Retina (tissue), 1 donor: ENCODE results near the gene OR3A3.
"Not testable (repeated sequence)": the region's sequence is repeated elsewhere in the genome, so short reads cannot be mapped to it uniquely, and the experiment has no call there.

Experiments
- DNase-seq: peaks from one replicate; pipeline ENCODE4 v3.0.0-alpha.2; 2016

The OR3A3 gene

DNA sequence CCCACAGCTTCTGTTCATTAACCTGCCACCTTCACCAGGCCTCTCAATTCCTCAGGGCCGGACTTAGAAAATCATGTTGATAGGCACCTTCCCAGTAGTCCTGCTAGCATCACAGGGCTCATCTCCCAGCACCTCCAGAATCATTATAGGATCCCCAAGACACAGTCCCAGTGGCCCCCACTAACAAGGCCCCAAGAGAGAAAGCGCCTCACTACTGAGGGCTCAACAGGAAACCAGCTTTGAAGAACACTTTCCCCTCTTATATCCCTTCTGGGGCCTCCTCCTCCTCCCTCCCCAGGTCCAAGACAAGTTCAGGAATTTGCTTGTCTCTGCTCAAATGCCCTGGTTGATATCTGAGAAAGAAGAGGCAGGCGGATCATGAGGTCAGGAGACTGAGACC is at the start of gene OR3A3:
TSS of gene OR3A3 (plus strand) at position 301 of the 400 bp plus-strand sequence.
- DNase-seq = no peak

GRCh38 chr17:3371167-3371566 is 40.0 kb upstream of the OR3A3 start:
- DNase-seq = not testable (repeated sequence)

DNA sequence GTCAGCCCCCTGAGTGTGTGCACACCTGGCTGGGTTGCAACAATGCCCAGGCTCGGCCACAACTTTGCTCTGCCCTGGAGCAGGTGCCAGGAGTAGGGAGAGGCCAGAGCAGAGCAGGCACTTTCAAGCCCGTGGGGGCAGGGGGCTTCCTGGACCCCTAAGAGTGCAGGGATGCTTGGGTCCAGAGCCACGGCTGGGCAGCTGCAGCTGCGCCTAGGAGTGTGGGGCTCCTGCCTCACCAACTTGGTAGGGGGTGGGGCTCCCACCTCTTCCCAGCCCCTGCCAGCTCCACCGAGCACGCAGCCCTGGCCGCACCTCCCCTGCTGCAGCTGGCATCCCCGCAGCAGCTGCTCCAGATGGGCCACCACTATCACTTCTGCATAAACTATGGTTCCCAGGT is 32.8 kb upstream of the OR3A3 start:
- no peak for DNase-seq

- no peak for DNase-seq
Measured at GRCh38 chr17:3381957-3382356, 29.2 kb upstream of the OR3A3 start.

DNA sequence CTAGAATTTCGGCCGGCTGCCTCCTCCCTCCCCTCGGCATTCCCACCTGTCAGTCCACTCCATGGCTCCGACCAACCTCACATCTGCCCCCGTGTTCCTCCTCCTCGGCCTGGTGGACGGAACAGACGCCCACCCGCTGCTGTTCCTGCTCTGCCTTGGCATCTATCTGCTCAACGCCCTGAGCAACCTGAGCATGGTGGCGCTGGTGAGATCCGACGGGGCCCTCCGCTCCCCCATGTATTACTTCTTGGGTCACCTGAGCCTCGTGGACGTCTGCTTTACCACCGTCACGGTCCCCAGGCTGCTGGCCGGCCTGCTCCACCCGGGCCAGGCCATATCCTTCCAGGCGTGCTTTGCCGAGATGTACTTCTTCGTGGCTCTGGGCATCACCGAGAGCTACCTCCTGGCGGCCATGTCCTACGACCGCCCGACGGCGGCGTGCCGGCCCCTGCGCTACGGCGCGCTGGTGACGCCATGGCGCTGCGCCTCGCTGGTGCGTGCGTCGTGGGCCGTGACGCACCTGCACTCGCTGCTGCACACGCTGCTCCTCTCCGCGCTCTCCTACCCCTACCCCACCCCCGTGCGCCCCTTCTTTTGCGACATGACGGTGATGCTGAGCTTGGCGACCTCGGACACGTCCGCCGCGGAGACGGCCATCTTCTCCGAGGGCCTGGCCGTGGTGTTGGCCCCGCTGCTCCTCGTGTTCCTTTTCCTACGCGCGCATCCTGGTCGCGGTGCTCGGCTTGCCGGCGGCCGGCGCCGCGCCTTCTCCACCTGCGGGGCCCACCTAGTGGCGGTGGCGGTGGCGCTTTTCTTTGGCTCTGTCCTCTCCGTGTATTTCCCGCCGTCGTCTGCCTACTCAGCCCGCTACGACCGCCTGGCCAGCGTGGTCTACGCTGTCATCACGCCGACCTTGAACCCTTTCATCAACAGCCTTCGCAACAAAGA is 25.0 kb upstream of the OR3A3 start, which contains the start of gene OR3A2:
TSS of gene OR3A2 (minus strand) at position 440 of the 948 bp plus-strand sequence.
- peak; percentile 16 for DNase-seq

DNA sequence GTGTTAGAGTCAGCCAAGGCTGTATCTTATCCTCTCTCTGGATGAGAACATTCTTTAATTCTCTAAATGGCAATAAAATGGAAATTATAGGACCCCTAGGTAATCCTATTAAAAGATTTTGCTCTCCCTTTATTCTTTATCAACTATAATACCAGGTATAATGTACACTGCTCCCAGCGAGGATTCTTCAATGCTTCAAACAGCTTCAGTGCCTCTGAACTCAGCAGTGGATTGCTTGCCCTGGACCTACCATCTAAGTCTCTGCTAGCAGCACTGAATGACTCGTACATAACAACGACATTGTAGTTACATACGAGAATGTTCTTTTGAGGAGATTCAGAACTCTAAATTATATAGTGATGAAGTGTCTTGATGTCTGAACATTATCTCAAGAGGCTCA is 21.4 kb upstream of the OR3A3 start:
- DNase-seq = no peak

GRCh38 chr17:3397801-3398200 is 13.4 kb upstream of the OR3A3 start:
- not testable (repeated sequence) for DNase-seq

DNA sequence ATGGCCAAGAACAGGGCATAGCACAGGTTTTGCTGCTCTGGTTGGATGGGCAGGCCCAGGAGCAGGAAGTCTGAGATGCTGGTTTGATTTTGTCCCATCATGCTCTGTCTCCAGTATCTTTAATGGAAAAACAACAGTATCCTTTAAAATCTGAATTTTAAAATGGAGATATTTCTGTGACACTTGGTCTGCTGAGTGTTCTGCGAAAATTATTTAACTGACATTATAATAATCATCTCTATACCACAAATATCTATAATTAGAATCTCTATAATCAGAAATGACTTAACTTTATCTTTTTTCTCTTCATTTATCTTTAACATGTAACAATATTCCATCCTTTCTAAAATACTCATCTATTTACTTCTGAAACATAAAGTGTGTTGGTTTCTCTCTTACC is 12.9 kb upstream of the OR3A3 start, which contains the start of gene OR1E1:
TSS of gene OR1E1 (minus strand) at position 101 of the 400 bp plus-strand sequence. CDS start at position 101, 0 bp downstream.
- DNase-seq = no peak

DNA sequence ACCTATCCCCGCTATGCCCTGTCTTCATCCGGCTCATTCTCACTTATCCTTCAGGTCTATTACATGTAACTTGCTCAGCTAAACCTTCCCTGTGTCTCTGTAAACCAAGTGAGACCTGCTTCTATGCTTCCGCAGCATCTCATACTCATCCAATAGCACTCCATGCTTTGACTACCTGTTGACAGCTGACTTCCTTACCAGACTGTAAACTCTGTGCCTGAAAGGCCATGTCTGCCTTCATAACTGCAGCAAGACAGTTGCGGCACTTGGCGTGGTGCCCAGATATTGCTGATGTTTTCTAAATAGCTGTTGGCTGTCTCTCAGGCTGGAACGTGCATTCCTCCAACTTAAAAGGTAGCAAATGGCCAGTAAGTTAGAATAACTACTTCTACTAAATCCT is 11.1 kb upstream of the OR3A3 start:
- DNase-seq = no peak

DNA sequence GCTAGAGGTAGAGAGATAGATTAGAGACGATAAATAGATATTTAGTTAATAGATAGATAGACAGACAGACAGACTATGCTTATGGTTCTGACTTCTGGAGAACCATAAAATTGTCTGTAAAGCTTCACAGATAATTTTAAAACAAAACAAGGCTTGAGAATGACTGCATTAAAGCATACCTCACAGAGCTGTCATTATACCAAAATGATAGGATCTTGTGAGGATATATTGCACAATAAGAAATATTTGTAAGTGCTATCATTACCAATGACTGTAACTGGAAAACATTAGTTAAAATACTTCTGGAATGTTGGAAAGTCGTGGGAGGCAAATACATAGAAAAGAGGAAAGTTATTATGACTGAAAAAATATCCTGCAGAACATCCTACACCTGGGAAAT is 9.4 kb upstream of the OR3A3 start:
- DNase-seq = no peak

- DNase-seq = not testable (repeated sequence)
Measured at GRCh38 chr17:3403856-3404255, 7.3 kb upstream of the OR3A3 start.

GRCh38 chr17:3412216-3412615 is 1.0 kb downstream of the OR3A3 start:
- not testable (repeated sequence) for DNase-seq

DNA sequence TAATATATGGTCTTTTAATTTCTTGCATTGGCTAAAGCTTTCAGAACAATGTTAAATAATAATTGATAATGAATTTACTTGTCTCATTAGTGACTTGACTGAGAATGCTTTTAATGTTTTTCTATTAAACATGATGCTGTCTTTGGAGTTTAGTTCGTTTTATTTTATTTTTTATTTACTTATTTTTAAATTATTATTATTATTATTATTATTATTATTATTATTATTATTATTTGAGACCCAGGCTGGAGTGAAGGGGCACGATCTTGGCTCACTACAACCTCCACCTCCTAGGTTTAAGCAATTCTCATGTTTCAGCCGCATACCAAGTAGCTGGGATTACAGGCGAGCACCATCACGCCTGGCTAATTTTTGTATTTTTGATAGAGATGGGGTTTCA is 4.4 kb downstream of the OR3A3 start:
- DNase-seq = no peak

DNA sequence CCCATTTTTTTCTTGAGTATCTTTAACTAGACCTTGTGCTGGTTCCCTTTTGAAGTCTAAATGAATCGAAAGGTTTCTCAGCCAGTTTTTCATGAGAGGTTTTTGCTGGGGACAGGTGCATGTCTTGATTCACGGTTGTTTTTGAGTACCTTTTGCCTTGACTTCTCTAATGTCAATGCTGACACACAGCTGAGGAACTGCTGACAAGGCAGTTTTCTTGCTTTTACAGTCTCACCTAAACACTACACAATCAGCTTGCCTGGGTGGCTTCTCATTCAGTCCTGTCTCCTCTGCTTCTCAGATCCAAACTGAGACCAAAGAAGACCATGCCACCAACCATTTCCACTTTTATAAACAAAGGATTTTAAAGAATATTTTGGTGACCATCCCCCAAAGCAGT is 7.1 kb downstream of the OR3A3 start:
- DNase-seq = no peak

- not testable (repeated sequence) for DNase-seq
Measured at GRCh38 chr17:3433215-3433614, 22.0 kb downstream of the OR3A3 start.

DNA sequence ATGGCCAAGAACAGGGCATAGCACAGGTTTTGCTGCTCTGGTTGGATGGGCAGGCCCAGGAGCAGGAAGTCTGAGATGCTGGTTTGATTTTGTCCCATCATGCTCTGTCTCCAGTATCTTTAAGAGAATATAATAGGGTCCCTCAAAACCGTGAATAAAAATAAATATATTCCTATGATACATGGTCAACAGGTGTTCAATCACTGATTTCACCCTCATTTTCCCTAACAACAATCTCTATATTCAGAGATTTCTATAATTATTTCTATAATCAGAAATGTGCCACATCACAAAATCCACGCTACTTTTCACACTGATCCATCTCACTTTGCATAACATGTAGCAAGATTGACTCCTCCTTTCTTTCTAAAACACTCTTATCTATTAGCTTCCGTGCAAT is 22.6 kb downstream of the OR3A3 start, which contains the start of gene OR1E2:
TSS of gene OR1E2 (minus strand) at position 101 of the 400 bp plus-strand sequence. CDS start at position 101, 0 bp downstream.
- no peak for DNase-seq

DNA sequence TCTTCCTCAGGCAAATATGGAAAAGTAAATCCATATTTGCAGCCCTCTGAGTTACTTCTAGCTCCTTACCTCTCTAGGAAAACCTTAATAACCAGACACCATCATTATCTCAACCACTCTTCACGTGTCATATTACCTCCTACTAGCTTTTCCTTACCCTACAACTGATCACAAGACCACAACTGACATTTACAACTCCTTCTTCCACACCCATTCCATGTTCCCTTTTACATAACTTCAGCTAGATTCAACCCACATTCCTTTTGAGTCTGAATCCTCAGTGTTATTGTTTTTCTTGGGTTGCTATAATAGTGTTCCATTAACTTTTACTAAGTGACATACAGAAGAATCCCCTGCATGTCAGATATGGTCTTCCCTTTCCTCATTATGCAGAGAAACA is 27.2 kb downstream of the OR3A3 start:
- no peak for DNase-seq

DNA sequence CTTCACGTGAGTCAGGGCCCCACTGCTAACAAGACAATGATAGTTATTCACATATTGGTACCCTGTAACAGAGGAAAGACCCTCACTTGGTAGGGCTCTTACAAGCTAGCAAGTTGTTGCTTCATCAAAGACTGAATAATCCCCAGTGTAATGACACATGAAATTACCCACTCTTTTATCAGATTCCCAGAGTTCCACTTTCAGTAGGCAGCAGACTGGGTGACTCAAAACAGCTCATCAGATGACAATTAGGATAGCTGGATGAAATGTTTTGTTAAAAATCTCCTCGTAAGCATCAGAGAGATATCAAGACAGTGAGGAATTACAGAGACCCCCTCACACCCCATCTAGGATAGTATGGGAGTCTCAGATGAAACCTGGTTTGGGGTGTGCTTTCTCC is 29.3 kb downstream of the OR3A3 start:
- no peak for DNase-seq

DNA sequence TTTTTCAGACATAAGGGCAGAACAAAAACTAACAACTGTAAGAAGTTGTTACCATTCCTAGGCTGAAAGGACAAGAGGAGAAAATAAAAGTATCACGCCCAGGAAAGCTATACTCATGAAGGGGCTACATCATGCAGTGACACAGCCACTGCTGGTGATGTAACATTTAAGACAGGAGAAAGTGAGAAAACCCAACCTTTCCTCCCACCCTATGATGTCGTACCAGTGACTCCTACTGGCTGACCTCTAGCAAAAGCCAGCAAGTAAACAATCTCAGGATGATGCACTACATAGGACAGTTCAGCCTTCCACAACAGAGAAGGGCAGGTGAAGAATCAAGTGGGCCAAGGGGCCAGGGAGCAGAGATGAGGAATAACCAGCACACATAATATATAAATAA is 36.5 kb downstream of the OR3A3 start:
- DNase-seq = no peak

GRCh38 chr17:3448059-3448665 is 37.0 kb downstream of the OR3A3 start:
- no peak for DNase-seq

DNA sequence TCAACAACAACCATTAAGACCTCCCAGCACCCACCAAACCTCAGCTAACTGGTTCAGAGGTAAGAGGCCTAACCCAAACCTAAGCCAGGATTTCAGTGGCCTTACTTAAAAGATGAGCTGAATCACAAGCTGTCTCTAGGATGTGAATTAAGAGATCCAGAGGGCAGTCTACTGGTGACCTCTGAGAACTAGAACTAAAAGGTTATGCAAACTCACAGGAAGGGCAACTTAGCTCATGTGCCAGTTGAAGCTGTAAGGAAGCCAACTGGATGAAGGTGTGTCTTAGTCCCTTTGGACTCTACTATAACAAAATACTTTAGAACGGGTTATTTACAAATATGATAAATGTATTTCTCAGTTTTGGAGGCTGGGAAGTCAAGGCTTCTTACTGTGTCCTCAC is 55.2 kb downstream of the OR3A3 start:
- not testable (repeated sequence) for DNase-seq

- no peak for DNase-seq
Measured at GRCh38 chr17:3469529-3469928, 58.4 kb downstream of the OR3A3 start.

GRCh38 chr17:3471599-3471998 is 60.4 kb downstream of the OR3A3 start, which contains the start of gene SPATA22:
Gene SPATA22 (minus strand): TSS chr17:3471819. CDS start chr17:3469325, 2,494 bp downstream.
- no peak for DNase-seq

- DNase-seq = no peak
Measured at GRCh38 chr17:3472137-3472536, 61.0 kb downstream of the OR3A3 start.
